ENCODE data around the gene GSTT4. TPM values are rescaled to one million over a fixed set of nuclear protein-coding genes. Genes with fewer than 3 reads are reported as not detected.

The GSTT4 gene
- total RNA-seq, 1 donor: not detected

- Histone ChIP-seq H3K4me1 (ENCODE audit: insufficient read depth, low read length) (peaks cover 4% of the 10 kb centered on the region), H3K4me2 (ENCODE audit: insufficient read depth, low read length) (no peak overlapping the region), H3K79me2 (ENCODE audit: insufficient read depth, low read length) (peaks cover 13% of the 10 kb centered on the region), H4K20me1 (ENCODE audit: insufficient read depth, low read length) (no peaks in the 10 kb centered on the region), H3K4me3 (ENCODE audit: insufficient read depth, low read length) (no peak overlapping the region), H3K27ac (ENCODE audit: low read depth, low read length) (no peak overlapping the region), H3K27me3 (ENCODE audit: insufficient read depth, low read length) (no peaks in the 10 kb centered on the region), H3K9me3 (ENCODE audit: low read depth, low read length) (no peaks in the 10 kb centered on the region), H2AFZ (ENCODE audit: low read length) (no peak overlapping the region), H3K36me3 (ENCODE audit: insufficient read depth, low read length) (no peaks in the 10 kb centered on the region)
- no peak for TF ChIP-seq CTCF (IDR thresholded peaks at IDR 0.05; ENCODE audit: extremely low read depth, low read depth, low read length)
- peak; percentile 78 for DNase-seq (ENCODE audit: insufficient read length, low spot score, missing footprints)
Observed at GRCh38 chr22:24007253-24008021, 2.2 kb upstream of the GSTT4 start.

- Histone ChIP-seq H4K20me1 (ENCODE audit: insufficient read depth, low read length) (no peaks in the 10 kb centered on the region), H3K36me3 (ENCODE audit: insufficient read depth, low read length) (no peaks in the 10 kb centered on the region), H3K4me2 (ENCODE audit: insufficient read depth, low read length) (no peak overlapping the region), H3K9me3 (ENCODE audit: low read depth, low read length) (no peaks in the 10 kb centered on the region), H3K27ac (ENCODE audit: low read depth, low read length) (no peak overlapping the region), H3K4me1 (ENCODE audit: insufficient read depth, low read length) (no peaks in the 10 kb centered on the region), H3K79me2 (ENCODE audit: insufficient read depth, low read length) (peaks cover 7% of the 10 kb centered on the region), H3K27me3 (ENCODE audit: insufficient read depth, low read length) (no peaks in the 10 kb centered on the region), H3K4me3 (ENCODE audit: insufficient read depth, low read length) (no peak overlapping the region), H2AFZ (ENCODE audit: low read length) (no peak overlapping the region)
- TF ChIP-seq CTCF (IDR thresholded peaks at IDR 0.05; ENCODE audit: extremely low read depth, low read depth, low read length): no peak
- DNase-seq (ENCODE audit: insufficient read length, low spot score, missing footprints): no peak
Observed at GRCh38 chr22:24006914-24007214, 1.6 kb upstream of the GSTT4 start.

GRCh38 chr22:24006207-24006913 is 1.1 kb upstream of the GSTT4 start:
- H4K20me1 ChIP-seq (ENCODE audit: insufficient read depth, low read length): no peaks in the 10 kb centered on the region
- H3K4me1 ChIP-seq (ENCODE audit: insufficient read depth, low read length): no peaks in the 10 kb centered on the region
- no peaks in the 10 kb centered on the region for H3K27me3 ChIP-seq (ENCODE audit: insufficient read depth, low read length)
- no peak overlapping the region for H3K4me2 ChIP-seq (ENCODE audit: insufficient read depth, low read length)
- H3K79me2 ChIP-seq (ENCODE audit: insufficient read depth, low read length): peaks cover 2% of the 10 kb centered on the region
- no peaks in the 10 kb centered on the region for H3K36me3 ChIP-seq (ENCODE audit: insufficient read depth, low read length)
- no peak overlapping the region for H2AFZ ChIP-seq (ENCODE audit: low read length)
- TF ChIP-seq CTCF (IDR thresholded peaks at IDR 0.05; ENCODE audit: extremely low read depth, low read depth, low read length): no peak
- no peak overlapping the region for H3K27ac ChIP-seq (ENCODE audit: low read depth, low read length)
- DNase-seq (ENCODE audit: insufficient read length, low spot score, missing footprints): peak; percentile 82
- no peak overlapping the region for H3K4me3 ChIP-seq (ENCODE audit: insufficient read depth, low read length)
- no peaks in the 10 kb centered on the region for H3K9me3 ChIP-seq (ENCODE audit: low read depth, low read length)

- H3K27me3 ChIP-seq (ENCODE audit: insufficient read depth, low read length): no peaks in the 10 kb centered on the region
- H3K4me3 ChIP-seq (ENCODE audit: insufficient read depth, low read length): no peak overlapping the region
- H3K9me3 ChIP-seq (ENCODE audit: low read depth, low read length): no peaks in the 10 kb centered on the region
- H4K20me1 ChIP-seq (ENCODE audit: insufficient read depth, low read length): no peaks in the 10 kb centered on the region
- H3K79me2 ChIP-seq (ENCODE audit: insufficient read depth, low read length): no peaks in the 10 kb centered on the region
- no peak overlapping the region for H3K27ac ChIP-seq (ENCODE audit: low read depth, low read length)
- H3K4me2 ChIP-seq (ENCODE audit: insufficient read depth, low read length): no peak overlapping the region
- no peak overlapping the region for H2AFZ ChIP-seq (ENCODE audit: low read length)
- H3K36me3 ChIP-seq (ENCODE audit: insufficient read depth, low read length): no peaks in the 10 kb centered on the region
- TF ChIP-seq CTCF (IDR thresholded peaks at IDR 0.05; ENCODE audit: extremely low read depth, low read depth, low read length): no peak
- H3K4me1 ChIP-seq (ENCODE audit: insufficient read depth, low read length): no peaks in the 10 kb centered on the region
- no peak for DNase-seq (ENCODE audit: insufficient read length, low spot score, missing footprints)
Observed at GRCh38 chr22:24003887-24004286, 1.4 kb downstream of the GSTT4 start.

All from osteoblast (primary cell).